Trophoblast cell (in vitro differentiated cells and primary cell): Measurements from ENCODE around the gene TPD52L1.
"Not testable (repeated sequence)": the region's sequence is repeated elsewhere in the genome, so short reads cannot be mapped to it uniquely, and the experiment has no call there.

Experiments used
- DNase-seq, 2 donors: peaks; one replicate each; pipeline ENCODE4 v3.0.0-alpha.2; 2016
- H2AFZ ChIP-seq: 2 replicates; pipeline ENCODE4 v1.6.1; 2013; ENCODE audit warnings: low read length, moderate library complexity, mild to moderate bottlenecking; ENCODE audit not compliant: insufficient read depth, poor library complexity
- H2AK5ac ChIP-seq: 2 replicates; pipeline ENCODE4 v1.6.1; 2013; ENCODE audit warnings: mild to moderate bottlenecking, low read length
- H2BK120ac ChIP-seq: 2 replicates; pipeline ENCODE4 v1.6.1; 2013; ENCODE audit warnings: low read length, mild to moderate bottlenecking, moderate library complexity; ENCODE audit not compliant: insufficient read depth, poor library complexity
- H2BK12ac ChIP-seq: 2 replicates; pipeline ENCODE4 v1.6.1; 2013; ENCODE audit warnings: mild to moderate bottlenecking, low read length, moderate library complexity
- H2BK5ac ChIP-seq: 2 replicates; pipeline ENCODE4 v1.6.1; 2013; ENCODE audit warnings: low read length, low read depth, moderate library complexity, mild to moderate bottlenecking; ENCODE audit not compliant: poor library complexity
- H3K14ac ChIP-seq: 2 replicates; pipeline ENCODE4 v1.6.1; 2013; ENCODE audit warnings: mild to moderate bottlenecking, low read length
- H3K18ac ChIP-seq: 2 replicates; pipeline ENCODE4 v1.6.1; 2013; ENCODE audit warnings: mild to moderate bottlenecking, low read length
- H3K23ac ChIP-seq: 2 replicates; pipeline ENCODE4 v1.6.1; 2013; ENCODE audit warnings: low read length
- H3K27ac ChIP-seq: 2 replicates; pipeline ENCODE4 v1.5.1; 2013; ENCODE audit warnings: low read depth, mild to moderate bottlenecking, inconsistent platforms, low read length, moderate library complexity
- H3K27me3 ChIP-seq: 2 replicates; pipeline ENCODE4 v1.6.1; 2013; ENCODE audit warnings: inconsistent platforms, mild to moderate bottlenecking, low read length, moderate library complexity; ENCODE audit not compliant: insufficient read depth
- H3K36me3 ChIP-seq, 2 experiments: 1 replicate in 1 of 2; 2 replicates in 1 of 2; pipeline ENCODE4 v1.6.1; 2013; ENCODE audit warnings: low read length in 2 of 2, mild to moderate bottlenecking in 2 of 2, moderate library complexity in 1 of 2; ENCODE audit not compliant: insufficient read depth in 2 of 2, control insufficient read depth in 1 of 2
- H3K4ac ChIP-seq: 2 replicates; pipeline ENCODE4 v1.6.1; 2013; ENCODE audit warnings: low read depth, mild to moderate bottlenecking, low read length, moderate library complexity
- H3K4me1 ChIP-seq, 2 experiments: 1 replicate in 1 of 2; 2 replicates in 1 of 2; pipeline ENCODE4 v1.6.1; 2013; ENCODE audit warnings: low read length in 2 of 2, mild to moderate bottlenecking in 2 of 2, moderate library complexity in 1 of 2; ENCODE audit not compliant: insufficient read depth in 2 of 2, control insufficient read depth in 1 of 2
- H3K4me2 ChIP-seq: 2 replicates; pipeline ENCODE4 v1.6.1; 2013; ENCODE audit warnings: inconsistent platforms, mild to moderate bottlenecking, low read length, moderate library complexity
- H3K4me3 ChIP-seq: 2 replicates; pipeline ENCODE4 v1.5.1; 2013; ENCODE audit warnings: mild to moderate bottlenecking, low read depth, low read length, inconsistent platforms
- H3K79me1 ChIP-seq: one replicate; pipeline ENCODE4 v1.6.1; 2013; ENCODE audit warnings: low read length
- H3K79me2 ChIP-seq: 2 replicates; pipeline ENCODE4 v1.6.1; 2013; ENCODE audit warnings: low read length, mild to moderate bottlenecking; ENCODE audit not compliant: control insufficient read depth, insufficient read depth, poor library complexity
- H3K9ac ChIP-seq: 2 replicates; pipeline ENCODE4 v1.6.1; 2013; ENCODE audit warnings: mild to moderate bottlenecking, low read length
- H3K9me3 ChIP-seq: 2 replicates; pipeline ENCODE4 v1.6.1; 2013; ENCODE audit warnings: low read depth, mild to moderate bottlenecking, control low read depth, inconsistent platforms, low read length; ENCODE audit not compliant: insufficient read depth
- H4K12ac ChIP-seq: 2 replicates; pipeline ENCODE4 v1.6.1; 2013; ENCODE audit warnings: low read depth, mild to moderate bottlenecking, low read length, moderate library complexity
- H4K8ac ChIP-seq: 2 replicates; pipeline ENCODE4 v1.6.1; 2013; ENCODE audit warnings: low read depth, mild to moderate bottlenecking, low read length, moderate library complexity
- H4K91ac ChIP-seq: one replicate; pipeline ENCODE4 v1.6.1; 2013; ENCODE audit warnings: low read depth, mild to moderate bottlenecking, low read length, moderate library complexity
- WGBS: extraction: QIAGEN DNeasy Blood & Tissue Kit; methylation state at CpG from one replicate; pipeline ENCODE4 v1.1.7; 2013; ENCODE audit warnings: missing lambda C conversion rate; ENCODE audit not compliant: insufficient read length, insufficient coverage; ENCODE audit errors: extremely low coverage; 5-methylcytosine and 5-hydroxymethylcytosine counted together

The TPD52L1 gene

GRCh38 chr6:125163339-125163738 lies 9.8 kb downstream of the TPD52L1 start:
- H2BK120ac ChIP-seq, H3K23ac ChIP-seq, H4K8ac ChIP-seq, H3K79me1 ChIP-seq, H3K4me1 ChIP-seq, H3K27me3 ChIP-seq, DNase-seq, H3K9ac ChIP-seq, H3K18ac ChIP-seq, H3K4me3 ChIP-seq, H3K4ac ChIP-seq, H3K36me3 ChIP-seq, H4K12ac ChIP-seq, H3K27ac ChIP-seq, H3K14ac ChIP-seq, H2AK5ac ChIP-seq, H3K4me2 ChIP-seq, H2AFZ ChIP-seq, H3K79me2 ChIP-seq, H2BK12ac ChIP-seq, H2BK5ac ChIP-seq, H4K91ac ChIP-seq, H3K9me3 ChIP-seq: not testable (repeated sequence)
- no CpG with 5 or more reads among the region's 4 CpGs for WGBS

GRCh38 chr6:125163811-125164210 lies 10.2 kb downstream of the TPD52L1 start:
- no CpG with 5 or more reads among the region's 1 CpG for WGBS

GRCh38 chr6:125164696-125165095 lies 11.1 kb downstream of the TPD52L1 start:
- Histone ChIP-seq H4K91ac (no peak overlapping the region), H3K79me2 (no peaks in the 10 kb centered on the region), H3K4ac (no peak overlapping the region), H3K27me3 (no peaks in the 10 kb centered on the region), H4K12ac (no peak overlapping the region), H2BK5ac (no peak overlapping the region), H2BK120ac (no peak overlapping the region), H4K8ac (no peak overlapping the region), H2AFZ (no peak overlapping the region), H3K9ac (no peak overlapping the region), H3K4me3 (no peak overlapping the region), H3K36me3 (no peaks in the 10 kb centered on the region), H3K9me3 (no peaks in the 10 kb centered on the region), H3K4me2 (no peak overlapping the region), H2AK5ac (no peak overlapping the region), H3K14ac (no peak overlapping the region), H3K18ac (no peak overlapping the region), H3K4me1 (no peaks in the 10 kb centered on the region), H3K23ac (no peak overlapping the region), H3K79me1 (no peaks in the 10 kb centered on the region), H3K27ac (no peak overlapping the region), H2BK12ac (no peak overlapping the region)
- no peak for DNase-seq
- WGBS: no CpG with 5 or more reads among the region's 4 CpGs

More at GRCh38 chr6:125163811-125164210, 10.2 kb downstream of the TPD52L1 start:
- H4K12ac ChIP-seq: no peak overlapping the region
- no peak overlapping the region for H2BK5ac ChIP-seq
- DNase-seq: no peak
- H3K14ac ChIP-seq: no peak overlapping the region
- no peaks in the 10 kb centered on the region for H3K9me3 ChIP-seq
- no peak overlapping the region for H4K8ac ChIP-seq
- no peak overlapping the region for H3K23ac ChIP-seq
- H3K4me3 ChIP-seq: no peak overlapping the region
- H3K4me2 ChIP-seq: no peak overlapping the region
- no peak overlapping the region for H3K9ac ChIP-seq
- no peak overlapping the region for H2BK120ac ChIP-seq
- no peak overlapping the region for H2AFZ ChIP-seq
- H3K36me3 ChIP-seq: no peaks in the 10 kb centered on the region
- H3K4ac ChIP-seq: no peak overlapping the region
- no peaks in the 10 kb centered on the region for H3K79me2 ChIP-seq
- H4K91ac ChIP-seq: no peak overlapping the region
- no peak overlapping the region for H3K27ac ChIP-seq
- no peaks in the 10 kb centered on the region for H3K79me1 ChIP-seq
- H2AK5ac ChIP-seq: no peak overlapping the region
- no peaks in the 10 kb centered on the region for H3K27me3 ChIP-seq
- no peak overlapping the region for H3K18ac ChIP-seq
- no peaks in the 10 kb centered on the region for H3K4me1 ChIP-seq
- no peak overlapping the region for H2BK12ac ChIP-seq

- DNase-seq: no peak
- Histone ChIP-seq H2BK5ac (no peak overlapping the region), H3K18ac (no peak overlapping the region), H3K4ac (no peak overlapping the region), H4K8ac (no peak overlapping the region), H2BK120ac (no peak overlapping the region), H3K27ac (no peak overlapping the region), H2BK12ac (no peak overlapping the region), H2AFZ (no peak overlapping the region), H3K9me3 (no peaks in the 10 kb centered on the region), H3K79me2 (no peaks in the 10 kb centered on the region), H3K4me1 (no peaks in the 10 kb centered on the region), H3K36me3 (no peaks in the 10 kb centered on the region), H3K23ac (no peak overlapping the region), H4K12ac (no peak overlapping the region), H3K27me3 (no peaks in the 10 kb centered on the region), H4K91ac (no peak overlapping the region), H3K4me3 (no peak overlapping the region), H3K79me1 (no peaks in the 10 kb centered on the region), H3K14ac (no peak overlapping the region), H3K4me2 (no peak overlapping the region), H3K9ac (no peak overlapping the region), H2AK5ac (no peak overlapping the region)
- WGBS: no CpG with 5 or more reads among the region's 1 CpG
These were observed 11.7 kb downstream of the TPD52L1 start for GRCh38 chr6:125165256-125165655.
